ENCODE results near the gene ZFP57.

- TF ChIP-seq ESRRG (CRISPR knock-in tag; IDR thresholded peaks at IDR 0.05), result no peak
- TF ChIP-seq POU6F1 (CRISPR knock-in tag; IDR thresholded peaks at IDR 0.05; ENCODE audit: borderline replicate concordance, low read depth), result no peak
- TF ChIP-seq CSDC2 (CRISPR knock-in tag; IDR thresholded peaks at IDR 0.05), result no peak
- no peak for TF ChIP-seq ZFP30 (CRISPR knock-in tag; IDR thresholded peaks at IDR 0.05)
- no peak for TF ChIP-seq ARNTL (CRISPR knock-in tag; IDR thresholded peaks at IDR 0.05; ENCODE audit: borderline replicate concordance, low read depth)
- no peak for TF ChIP-seq CREB5 (CRISPR knock-in tag; IDR thresholded peaks at IDR 0.05; ENCODE audit: low read depth)
- TF ChIP-seq SNAI2 (CRISPR knock-in tag; IDR thresholded peaks at IDR 0.05), result no peak
- no peak for TF ChIP-seq PATZ1 (CRISPR knock-in tag; IDR thresholded peaks at IDR 0.05; ENCODE audit: borderline replicate concordance)
These were observed 46.7 kb upstream of the ZFP57 start for GRCh38 chr6:29727637-29728036.

All from SK-N-SH treated with all-trans-retinoic acid at 6 μM for 48 hours (cell line).